Measurements from ENCODE around the gene ATG16L1. TPM values are rescaled to one million over a fixed set of nuclear protein-coding genes. Genes with fewer than 3 reads are reported as not detected.

The ATG16L1 gene
- total and polyA plus RNA-seq, 2 donors (not counting 3 experiments of a cell fraction or from before 2014, with no cell fraction given), result 18.1 to 29.8 TPM

DNA sequence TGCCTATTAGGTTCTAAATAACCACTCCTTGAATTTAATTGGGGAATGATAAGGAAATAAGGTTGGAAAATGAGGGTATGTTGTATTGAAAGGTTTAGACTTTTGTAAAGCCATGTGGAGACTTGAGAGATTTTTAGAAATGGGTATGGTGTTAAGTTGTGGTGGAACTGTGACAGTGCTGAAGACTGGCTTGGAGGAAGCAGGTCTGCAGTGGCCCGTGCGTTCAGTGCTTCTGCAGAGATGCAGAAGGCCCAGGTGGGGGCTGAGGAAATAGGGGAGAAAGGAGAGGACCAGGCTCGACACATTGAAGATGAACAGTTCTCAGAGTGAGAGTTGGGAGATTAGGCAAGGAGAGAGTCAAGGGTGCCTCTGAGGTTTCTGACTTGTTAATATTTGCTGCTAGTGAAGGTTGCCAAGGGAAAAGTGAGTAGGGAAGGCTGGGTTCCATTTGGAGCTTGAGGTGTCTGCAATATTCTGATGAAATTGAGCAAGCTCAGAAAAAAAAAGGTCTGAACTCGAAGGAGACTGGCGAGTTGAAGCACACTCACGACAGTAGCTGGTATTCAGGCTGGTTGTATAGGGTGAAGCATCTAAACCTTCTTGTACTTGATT, 30.6 kb downstream of the ATG16L1 start:
- dilution Hi-C loops (cut with MboI; ENCODE audit: extremely low pct_ligation_motif_present, low sequenced_read_pairs), result no loop called here
- intact Hi-C loops (cut with micrococcal nuclease), result loop anchor here (10.0 kb wide), 1 partner anchor 553 kb away; no protein-coding TSS in a partner anchor
- POLR2A ChIA-PET, result no interaction called here
- no peak overlapping the region for H3K9ac ChIP-seq (replicated peaks; ENCODE audit: extremely low read depth, insufficient read depth, low read length)
- H3K4me2 ChIP-seq (ENCODE audit: insufficient read depth, low read length), result no peak overlapping the region
- H2AFZ ChIP-seq (ENCODE audit: low read depth, low read length), result no peak overlapping the region
- DNase-seq (ENCODE audit: low read depth, low spot score), result no peak
- H3K79me2 ChIP-seq (ENCODE audit: control insufficient read depth, insufficient read depth, low read length), result no peaks in the 10 kb centered on the region
- no peaks in the 10 kb centered on the region for H4K20me1 ChIP-seq (replicated peaks; ENCODE audit: control insufficient read depth, extremely low read depth, insufficient read depth, low read length)
- H3K36me3 ChIP-seq (ENCODE audit: control insufficient read depth in 2 of 2, extremely low read depth in 1 of 2, insufficient read depth in 2 of 2, low read length in 2 of 2), result peaks cover 18 to 36% of the 10 kb centered on the region in 2 experiments
- H3K4me1 ChIP-seq (ENCODE audit: control insufficient read depth, extremely low read depth, insufficient read depth, low read length), result no peaks in the 10 kb centered on the region
- no peak overlapping the region for H3K4me3 ChIP-seq (replicated peaks in 1 of 3; ENCODE audit: insufficient read depth in 1 of 3, low read depth in 1 of 3, low read length in 3 of 3)
- no peak overlapping the region for H3K27ac ChIP-seq (ENCODE audit: insufficient read depth, low read depth, low read length)
- CTCF ChIA-PET, result interaction anchor here (1.2 to 1.9 kb wide), 2 partner anchors 72 to 161 kb away, joined by 3 to 7 read pairs; no protein-coding TSS in a partner anchor
- no TSS peak for BruUV-seq (replicated peaks)
- H3K9me3 ChIP-seq (replicated peaks; ENCODE audit: control insufficient read depth, insufficient read depth, low read length), result no peaks in the 10 kb centered on the region
- no peaks in the 10 kb centered on the region for H3K27me3 ChIP-seq (ENCODE audit: control insufficient read depth in 2 of 2, insufficient read depth in 2 of 2, low read length in 2 of 2)
- FAIRE-seq, result no peak
- no peaks in the 10 kb centered on the region for H3K9me1 ChIP-seq (replicated peaks; ENCODE audit: control insufficient read depth, extremely low read depth, insufficient read depth, low read length)
- TF ChIP-seq, protein P1, sequence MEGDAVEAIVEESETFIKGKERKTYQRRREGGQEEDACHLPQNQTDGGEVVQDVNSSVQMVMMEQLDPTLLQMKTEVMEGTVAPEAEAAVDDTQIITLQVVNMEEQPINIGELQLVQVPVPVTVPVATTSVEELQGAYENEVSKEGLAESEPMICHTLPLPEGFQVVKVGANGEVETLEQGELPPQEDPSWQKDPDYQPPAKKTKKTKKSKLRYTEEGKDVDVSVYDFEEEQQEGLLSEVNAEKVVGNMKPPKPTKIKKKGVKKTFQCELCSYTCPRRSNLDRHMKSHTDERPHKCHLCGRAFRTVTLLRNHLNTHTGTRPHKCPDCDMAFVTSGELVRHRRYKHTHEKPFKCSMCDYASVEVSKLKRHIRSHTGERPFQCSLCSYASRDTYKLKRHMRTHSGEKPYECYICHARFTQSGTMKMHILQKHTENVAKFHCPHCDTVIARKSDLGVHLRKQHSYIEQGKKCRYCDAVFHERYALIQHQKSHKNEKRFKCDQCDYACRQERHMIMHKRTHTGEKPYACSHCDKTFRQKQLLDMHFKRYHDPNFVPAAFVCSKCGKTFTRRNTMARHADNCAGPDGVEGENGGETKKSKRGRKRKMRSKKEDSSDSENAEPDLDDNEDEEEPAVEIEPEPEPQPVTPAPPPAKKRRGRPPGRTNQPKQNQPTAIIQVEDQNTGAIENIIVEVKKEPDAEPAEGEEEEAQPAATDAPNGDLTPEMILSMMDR (IDR thresholded peaks at IDR 0.05; ENCODE audit: extremely low read depth in 1 of 2, insufficient read depth in 1 of 2, low read depth in 1 of 2, low read length in 2 of 2), result no peak
- TF ChIP-seq POLR2A (IDR thresholded peaks at IDR 0.05; ENCODE audit: low read depth, low read length), result no peak
- TF ChIP-seq, protein P2, sequence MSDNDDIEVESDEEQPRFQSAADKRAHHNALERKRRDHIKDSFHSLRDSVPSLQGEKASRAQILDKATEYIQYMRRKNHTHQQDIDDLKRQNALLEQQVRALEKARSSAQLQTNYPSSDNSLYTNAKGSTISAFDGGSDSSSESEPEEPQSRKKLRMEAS (IDR thresholded peaks at IDR 0.05; ENCODE audit: insufficient read depth, insufficient read length), result no peak
- TF ChIP-seq JUN (IDR thresholded peaks at IDR 0.05; ENCODE audit: borderline replicate concordance, insufficient read depth, insufficient read length, low read depth), result no peak
- no peak for TF ChIP-seq MYC (IDR thresholded peaks at IDR 0.05; ENCODE audit: low read depth, low read length)
- TF ChIP-seq GATA2 (IDR thresholded peaks at IDR 0.05; ENCODE audit: insufficient read depth, insufficient read length, low read depth, low read length), result no peak
- TF ChIP-seq EZH2 (IDR thresholded peaks at IDR 0.05; ENCODE audit: borderline replicate concordance, low read depth, low read length, severe bottlenecking), result no peak
- no peak for TF ChIP-seq FOS (IDR thresholded peaks at IDR 0.05; ENCODE audit: borderline replicate concordance, insufficient read depth, low read length)
- no peak for TF ChIP-seq POLR2AphosphoS5 (IDR thresholded peaks at IDR 0.05; ENCODE audit: insufficient read depth, low read depth, low read length)
